ENCODE data around the gene NAIP.
"Not testable (repeated sequence)": the region's sequence is repeated elsewhere in the genome, so short reads cannot be mapped to it uniquely, and the experiment has no call there.

The NAIP gene, protein sequence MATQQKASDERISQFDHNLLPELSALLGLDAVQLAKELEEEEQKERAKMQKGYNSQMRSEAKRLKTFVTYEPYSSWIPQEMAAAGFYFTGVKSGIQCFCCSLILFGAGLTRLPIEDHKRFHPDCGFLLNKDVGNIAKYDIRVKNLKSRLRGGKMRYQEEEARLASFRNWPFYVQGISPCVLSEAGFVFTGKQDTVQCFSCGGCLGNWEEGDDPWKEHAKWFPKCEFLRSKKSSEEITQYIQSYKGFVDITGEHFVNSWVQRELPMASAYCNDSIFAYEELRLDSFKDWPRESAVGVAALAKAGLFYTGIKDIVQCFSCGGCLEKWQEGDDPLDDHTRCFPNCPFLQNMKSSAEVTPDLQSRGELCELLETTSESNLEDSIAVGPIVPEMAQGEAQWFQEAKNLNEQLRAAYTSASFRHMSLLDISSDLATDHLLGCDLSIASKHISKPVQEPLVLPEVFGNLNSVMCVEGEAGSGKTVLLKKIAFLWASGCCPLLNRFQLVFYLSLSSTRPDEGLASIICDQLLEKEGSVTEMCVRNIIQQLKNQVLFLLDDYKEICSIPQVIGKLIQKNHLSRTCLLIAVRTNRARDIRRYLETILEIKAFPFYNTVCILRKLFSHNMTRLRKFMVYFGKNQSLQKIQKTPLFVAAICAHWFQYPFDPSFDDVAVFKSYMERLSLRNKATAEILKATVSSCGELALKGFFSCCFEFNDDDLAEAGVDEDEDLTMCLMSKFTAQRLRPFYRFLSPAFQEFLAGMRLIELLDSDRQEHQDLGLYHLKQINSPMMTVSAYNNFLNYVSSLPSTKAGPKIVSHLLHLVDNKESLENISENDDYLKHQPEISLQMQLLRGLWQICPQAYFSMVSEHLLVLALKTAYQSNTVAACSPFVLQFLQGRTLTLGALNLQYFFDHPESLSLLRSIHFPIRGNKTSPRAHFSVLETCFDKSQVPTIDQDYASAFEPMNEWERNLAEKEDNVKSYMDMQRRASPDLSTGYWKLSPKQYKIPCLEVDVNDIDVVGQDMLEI (N-terminal part only)

DNA sequence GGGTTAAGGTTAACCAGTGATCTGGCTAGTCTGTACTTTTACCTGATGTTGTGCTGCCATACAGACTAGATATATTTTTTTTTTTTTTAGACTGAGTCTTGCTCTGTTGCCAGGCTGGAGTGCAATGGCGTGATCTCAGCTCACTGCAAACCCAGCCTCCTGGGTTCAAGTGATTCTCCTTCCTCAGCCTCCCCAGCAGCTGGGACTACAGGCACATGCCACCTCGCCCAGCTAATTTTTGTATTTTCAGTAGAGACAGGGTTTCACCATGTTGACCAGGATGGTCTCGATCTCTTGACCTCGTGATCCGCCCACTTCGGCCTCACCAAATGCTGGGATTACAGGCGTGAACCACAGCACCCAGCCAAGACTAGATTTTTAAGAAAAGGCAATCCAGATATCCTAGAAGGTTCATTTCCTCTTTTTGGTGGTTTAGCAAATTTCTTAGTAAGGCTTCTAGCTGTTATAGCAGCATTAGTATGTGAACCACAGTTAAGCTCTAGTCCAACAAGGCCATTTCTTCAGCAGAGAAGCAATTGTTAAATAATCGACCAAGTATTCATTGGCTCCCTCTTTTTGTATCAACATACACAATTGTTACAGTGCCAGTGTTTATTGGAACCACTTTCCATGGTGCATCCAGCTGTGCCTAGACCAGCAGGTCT is at the start of gene NAIP:
Gene NAIP, minus strand, starts transcription at position 51 of the 665 bp plus-strand sequence. CDS start 12,424 bp downstream, outside the sequence.
- H3K4me3 ChIP-seq (ENCODE audit: insufficient read length, low read depth); H3K4me1 ChIP-seq (ENCODE audit: insufficient read depth, insufficient read length); H3K36me3 ChIP-seq (ENCODE audit: insufficient read depth, insufficient read length, low read length); DNase-seq (ENCODE audit: low read depth, low spot score); H3K27me3 ChIP-seq (ENCODE audit: insufficient read depth, insufficient read length); H3K9me3 ChIP-seq (ENCODE audit: insufficient read depth, low read length); H3K9ac ChIP-seq (ENCODE audit: insufficient read length, low read depth): not testable (repeated sequence)

DNA sequence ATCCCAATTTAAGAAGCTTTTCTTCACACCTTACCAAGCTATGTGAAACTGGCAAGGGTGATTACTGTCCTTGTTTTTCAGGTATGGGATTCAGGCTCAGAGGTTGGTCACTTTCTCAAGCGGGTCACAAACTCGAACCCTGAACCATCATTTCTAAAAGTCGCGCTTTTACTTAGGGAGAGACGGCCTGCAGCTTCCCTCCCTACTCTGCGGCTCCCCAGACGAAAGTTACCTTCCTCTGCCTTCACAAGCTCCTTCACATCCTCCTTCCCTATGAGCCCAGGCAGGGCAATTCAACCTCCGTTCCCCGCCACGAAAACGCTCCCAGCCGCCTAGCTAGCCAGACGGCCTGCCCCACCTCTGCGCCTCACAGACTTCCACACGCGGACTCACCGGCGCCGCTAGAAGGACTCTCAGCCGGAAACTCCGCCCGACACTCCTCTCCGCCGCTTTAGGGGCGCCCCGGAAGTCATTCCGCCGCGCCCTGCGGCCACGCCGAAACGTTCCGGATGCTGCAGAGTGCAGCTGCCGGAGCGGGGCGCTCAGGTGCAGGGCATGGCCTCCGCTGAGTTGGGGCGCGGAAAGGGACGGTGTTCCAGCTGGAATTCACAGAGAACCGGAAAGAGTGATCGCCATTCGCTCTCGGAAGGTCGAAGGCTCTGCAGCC is 42.3 kb upstream of the NAIP start, which contains the start of gene GTF2H2:
Gene GTF2H2, minus strand, starts transcription at position 415 of the 667 bp plus-strand sequence. CDS start 4,913 bp downstream, outside the sequence.
- not testable (repeated sequence) for DNase-seq (ENCODE audit: low read depth, low spot score); H3K9me3 ChIP-seq (ENCODE audit: insufficient read depth, low read length); H3K4me1 ChIP-seq (ENCODE audit: insufficient read depth, insufficient read length); H3K27me3 ChIP-seq (ENCODE audit: insufficient read depth, insufficient read length); H3K9ac ChIP-seq (ENCODE audit: insufficient read length, low read depth); H3K36me3 ChIP-seq (ENCODE audit: insufficient read depth, insufficient read length, low read length); H3K4me3 ChIP-seq (ENCODE audit: insufficient read length, low read depth)

GRCh38 chr5:71061322-71061721 is 36.2 kb upstream of the NAIP start:
- not testable (repeated sequence) for H3K4me3 ChIP-seq (ENCODE audit: insufficient read length, low read depth); DNase-seq (ENCODE audit: low read depth, low spot score); H3K36me3 ChIP-seq (ENCODE audit: insufficient read depth, insufficient read length, low read length); H3K9ac ChIP-seq (ENCODE audit: insufficient read length, low read depth); H3K4me1 ChIP-seq (ENCODE audit: insufficient read depth, insufficient read length); H3K9me3 ChIP-seq (ENCODE audit: insufficient read depth, low read length); H3K27me3 ChIP-seq (ENCODE audit: insufficient read depth, insufficient read length)

- not testable (repeated sequence) for DNase-seq (ENCODE audit: low read depth, low spot score); H3K27me3 ChIP-seq (ENCODE audit: insufficient read depth, insufficient read length); H3K9me3 ChIP-seq (ENCODE audit: insufficient read depth, low read length); H3K9ac ChIP-seq (ENCODE audit: insufficient read length, low read depth); H3K36me3 ChIP-seq (ENCODE audit: insufficient read depth, insufficient read length, low read length); H3K4me3 ChIP-seq (ENCODE audit: insufficient read length, low read depth); H3K4me1 ChIP-seq (ENCODE audit: insufficient read depth, insufficient read length)
Observed at GRCh38 chr5:71059426-71059825, 34.3 kb upstream of the NAIP start.

GRCh38 chr5:71044808-71045207 is 19.7 kb upstream of the NAIP start:
- H3K27me3 ChIP-seq (ENCODE audit: insufficient read depth, insufficient read length); H3K9me3 ChIP-seq (ENCODE audit: insufficient read depth, low read length); H3K36me3 ChIP-seq (ENCODE audit: insufficient read depth, insufficient read length, low read length); H3K9ac ChIP-seq (ENCODE audit: insufficient read length, low read depth); DNase-seq (ENCODE audit: low read depth, low spot score); H3K4me3 ChIP-seq (ENCODE audit: insufficient read length, low read depth); H3K4me1 ChIP-seq (ENCODE audit: insufficient read depth, insufficient read length): not testable (repeated sequence)

DNA sequence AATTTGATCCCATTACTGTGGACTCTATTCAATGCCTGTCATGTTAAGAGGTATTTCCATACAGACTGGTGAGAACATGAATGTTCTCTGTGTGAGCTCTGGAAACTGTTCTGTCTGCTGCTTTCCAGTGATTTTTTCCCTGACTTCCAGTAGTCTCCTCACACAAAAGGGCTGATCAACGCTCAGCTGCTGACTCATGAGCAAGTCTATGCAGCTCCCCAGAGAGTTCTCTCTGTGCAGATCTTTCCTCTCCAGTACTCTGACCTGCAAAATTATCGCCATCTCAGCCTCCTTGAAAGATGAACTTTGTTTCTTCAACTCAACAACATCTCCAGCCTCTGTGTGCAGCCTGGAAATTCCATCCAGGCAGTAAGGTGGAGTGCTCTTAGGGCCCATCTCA is 19.0 kb upstream of the NAIP start:
- H3K4me3 ChIP-seq (ENCODE audit: insufficient read length, low read depth); H3K4me1 ChIP-seq (ENCODE audit: insufficient read depth, insufficient read length); H3K9me3 ChIP-seq (ENCODE audit: insufficient read depth, low read length); DNase-seq (ENCODE audit: low read depth, low spot score); H3K36me3 ChIP-seq (ENCODE audit: insufficient read depth, insufficient read length, low read length); H3K27me3 ChIP-seq (ENCODE audit: insufficient read depth, insufficient read length); H3K9ac ChIP-seq (ENCODE audit: insufficient read length, low read depth): not testable (repeated sequence)

GRCh38 chr5:71031046-71031776 is 6.1 kb upstream of the NAIP start:
- not testable (repeated sequence) for H3K36me3 ChIP-seq (ENCODE audit: insufficient read depth, insufficient read length, low read length); H3K4me1 ChIP-seq (ENCODE audit: insufficient read depth, insufficient read length); H3K27me3 ChIP-seq (ENCODE audit: insufficient read depth, insufficient read length); DNase-seq (ENCODE audit: low read depth, low spot score); H3K9ac ChIP-seq (ENCODE audit: insufficient read length, low read depth); H3K4me3 ChIP-seq (ENCODE audit: insufficient read length, low read depth); H3K9me3 ChIP-seq (ENCODE audit: insufficient read depth, low read length)

DNA sequence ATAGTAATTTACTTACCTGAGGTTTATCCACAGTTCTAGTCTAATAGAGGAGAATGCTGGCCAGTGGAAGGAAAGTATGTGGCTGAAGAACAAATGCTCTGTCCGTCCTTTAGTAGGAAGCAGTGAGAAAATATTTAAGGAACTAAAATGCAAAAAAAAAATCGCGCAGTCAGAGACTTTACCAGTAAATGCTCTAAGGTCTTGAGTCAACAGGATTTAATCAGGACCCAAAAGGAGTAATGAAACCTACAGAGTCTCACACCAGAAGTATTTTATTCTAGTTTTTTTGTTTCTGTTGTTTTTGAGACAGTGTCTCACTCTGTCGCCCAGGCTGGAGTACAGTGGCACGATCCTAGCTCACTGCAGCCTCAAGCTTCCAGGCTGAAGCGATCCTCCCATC is 4.5 kb downstream of the NAIP start:
- not testable (repeated sequence) for H3K36me3 ChIP-seq (ENCODE audit: insufficient read depth, insufficient read length, low read length); H3K4me1 ChIP-seq (ENCODE audit: insufficient read depth, insufficient read length); H3K4me3 ChIP-seq (ENCODE audit: insufficient read length, low read depth); DNase-seq (ENCODE audit: low read depth, low spot score); H3K9ac ChIP-seq (ENCODE audit: insufficient read length, low read depth); H3K9me3 ChIP-seq (ENCODE audit: insufficient read depth, low read length); H3K27me3 ChIP-seq (ENCODE audit: insufficient read depth, insufficient read length)

DNA sequence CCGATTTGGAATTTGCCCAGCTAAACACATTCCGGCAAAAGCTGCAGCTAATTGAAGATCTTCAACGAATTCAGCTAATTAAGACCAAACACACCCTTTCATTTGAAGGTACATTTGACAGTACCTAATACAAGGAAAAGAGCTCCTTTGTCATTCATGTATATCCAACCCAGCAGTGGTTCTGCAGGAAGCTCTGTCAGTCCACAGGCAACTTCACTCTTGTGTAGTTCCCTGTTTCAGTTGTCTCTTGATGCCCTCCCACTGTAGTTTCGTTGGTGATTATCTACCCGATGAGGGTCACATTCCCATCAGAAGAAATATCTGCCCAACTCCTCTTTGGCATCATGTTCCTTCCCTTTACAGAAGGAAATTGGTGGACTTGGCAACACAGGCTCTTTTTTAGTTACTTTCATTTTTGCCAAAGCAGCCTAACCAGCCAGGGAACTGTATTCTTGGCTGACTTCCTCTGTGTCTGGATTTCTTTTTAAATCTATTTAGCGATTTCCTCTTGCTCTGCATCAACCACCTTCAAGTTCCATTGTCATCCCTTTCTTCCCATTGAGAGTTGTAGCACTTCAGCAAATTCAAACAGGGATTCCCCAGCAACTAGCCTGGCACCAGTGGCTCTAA is 6.6 kb downstream of the NAIP start:
- DNase-seq (ENCODE audit: low read depth, low spot score); H3K27me3 ChIP-seq (ENCODE audit: insufficient read depth, insufficient read length); H3K9me3 ChIP-seq (ENCODE audit: insufficient read depth, low read length); H3K4me1 ChIP-seq (ENCODE audit: insufficient read depth, insufficient read length); H3K36me3 ChIP-seq (ENCODE audit: insufficient read depth, insufficient read length, low read length); H3K9ac ChIP-seq (ENCODE audit: insufficient read length, low read depth); H3K4me3 ChIP-seq (ENCODE audit: insufficient read length, low read depth): not testable (repeated sequence)
